GM12801 (cell line): Measurements from ENCODE around the gene RFX7.

Source experiments
- TF ChIP-seq, protein P1 (sequence below): IDR thresholded peaks from one replicate; pipeline ENCODE4 v1.5.1; 2011; ENCODE audit warnings: control low read depth; ENCODE audit not compliant: insufficient read length; ENCODE audit errors: extremely low read depth

RFX7 gene

DNA sequence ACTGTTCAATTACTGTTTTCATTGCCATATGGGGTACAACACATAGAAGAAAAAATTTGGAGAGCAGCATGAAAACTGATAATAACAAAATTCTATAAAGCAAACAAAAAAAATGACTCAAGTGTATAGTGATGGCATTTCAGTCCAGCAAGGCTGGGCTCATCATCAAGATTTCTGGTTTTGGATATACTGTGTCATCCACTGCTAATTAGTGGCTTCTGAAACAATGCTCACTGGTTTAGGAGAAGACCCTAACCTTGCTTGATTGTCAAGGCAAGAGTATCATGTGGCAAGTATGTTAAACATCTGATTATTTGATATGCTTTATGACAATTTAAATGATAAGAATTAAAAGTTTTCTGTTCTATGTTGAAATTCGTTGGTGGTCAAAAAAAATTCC lies 96.9 kb downstream of the RFX7 start:
- TF ChIP-seq, protein P1, sequence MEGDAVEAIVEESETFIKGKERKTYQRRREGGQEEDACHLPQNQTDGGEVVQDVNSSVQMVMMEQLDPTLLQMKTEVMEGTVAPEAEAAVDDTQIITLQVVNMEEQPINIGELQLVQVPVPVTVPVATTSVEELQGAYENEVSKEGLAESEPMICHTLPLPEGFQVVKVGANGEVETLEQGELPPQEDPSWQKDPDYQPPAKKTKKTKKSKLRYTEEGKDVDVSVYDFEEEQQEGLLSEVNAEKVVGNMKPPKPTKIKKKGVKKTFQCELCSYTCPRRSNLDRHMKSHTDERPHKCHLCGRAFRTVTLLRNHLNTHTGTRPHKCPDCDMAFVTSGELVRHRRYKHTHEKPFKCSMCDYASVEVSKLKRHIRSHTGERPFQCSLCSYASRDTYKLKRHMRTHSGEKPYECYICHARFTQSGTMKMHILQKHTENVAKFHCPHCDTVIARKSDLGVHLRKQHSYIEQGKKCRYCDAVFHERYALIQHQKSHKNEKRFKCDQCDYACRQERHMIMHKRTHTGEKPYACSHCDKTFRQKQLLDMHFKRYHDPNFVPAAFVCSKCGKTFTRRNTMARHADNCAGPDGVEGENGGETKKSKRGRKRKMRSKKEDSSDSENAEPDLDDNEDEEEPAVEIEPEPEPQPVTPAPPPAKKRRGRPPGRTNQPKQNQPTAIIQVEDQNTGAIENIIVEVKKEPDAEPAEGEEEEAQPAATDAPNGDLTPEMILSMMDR: no peak

DNA sequence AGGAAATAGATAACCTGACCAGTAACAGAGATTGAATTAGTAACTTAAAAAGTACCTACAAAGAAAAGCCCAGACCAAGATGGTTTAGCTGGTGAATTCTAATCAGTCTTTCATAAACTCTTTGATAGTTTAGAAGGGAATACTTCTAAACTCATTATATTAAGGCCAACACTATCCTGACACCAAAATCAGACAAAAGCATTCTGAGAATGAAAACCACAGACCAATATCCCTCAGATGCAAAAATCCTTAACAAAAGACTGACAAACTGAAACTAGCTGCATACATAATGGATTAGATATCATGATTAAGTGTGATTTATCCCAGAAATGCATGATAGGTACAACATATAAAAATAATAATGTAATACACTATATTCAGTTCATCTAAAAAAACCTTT lies 115.6 kb downstream of the RFX7 start:
- TF ChIP-seq, protein P1: no peak

DNA sequence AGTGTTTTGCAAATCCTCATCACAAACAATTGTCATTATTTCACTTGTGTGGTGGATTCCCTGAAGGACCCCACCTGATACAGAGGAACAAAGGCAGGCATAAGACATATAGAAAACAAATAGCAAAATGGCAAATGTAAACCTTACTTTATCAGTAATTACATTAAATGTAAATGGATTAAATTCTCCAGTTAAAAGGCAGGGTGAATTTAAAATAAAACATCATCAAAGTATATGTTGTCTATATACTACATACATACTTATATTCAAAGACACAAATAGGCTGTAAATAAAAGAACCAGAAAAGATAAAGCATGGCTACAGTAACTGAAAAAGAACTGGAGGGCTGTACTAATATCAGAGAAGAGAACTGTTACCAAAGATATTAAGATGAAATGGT lies 117.3 kb downstream of the RFX7 start:
- TF ChIP-seq, protein P1: no peak

DNA sequence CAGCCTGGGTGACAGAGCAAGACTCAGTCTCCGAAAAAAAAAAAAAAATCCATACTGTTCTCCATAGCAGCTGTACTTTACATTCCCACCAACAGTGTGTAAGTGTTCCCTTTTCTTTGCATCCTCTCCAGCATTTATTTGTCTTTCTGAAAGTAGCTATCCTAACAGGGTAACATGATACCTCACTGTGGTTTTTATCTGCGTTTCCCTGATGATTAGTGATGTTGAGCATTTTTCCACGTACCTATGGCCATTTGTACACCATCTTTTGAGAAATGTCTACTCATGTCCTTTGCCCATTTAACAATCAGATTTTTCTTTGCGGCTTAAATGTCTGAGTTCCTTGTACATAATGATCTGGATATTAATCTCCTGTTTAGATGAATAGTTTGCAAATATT lies 119.3 kb downstream of the RFX7 start:
- TF ChIP-seq, protein P1: no peak

DNA sequence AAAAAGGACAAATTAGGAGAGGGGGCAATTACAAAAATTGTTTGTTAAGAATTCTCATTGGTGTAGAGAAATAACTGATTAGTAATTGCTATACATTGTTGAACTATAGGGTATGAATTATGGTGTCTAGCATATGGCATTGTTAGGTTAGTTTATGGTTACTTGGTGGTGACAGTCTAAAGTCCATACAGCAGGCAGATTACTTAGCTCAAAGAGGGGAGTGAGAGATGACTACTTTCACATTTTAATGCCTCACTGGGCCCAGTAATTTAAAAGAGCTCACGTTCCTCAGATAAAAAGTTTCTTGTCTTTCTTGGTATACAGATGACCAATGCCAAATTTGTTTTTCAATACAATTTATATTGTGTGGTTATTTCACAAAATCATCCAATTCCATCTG lies 137.8 kb downstream of the RFX7 start:
- TF ChIP-seq, protein P1: no peak

DNA sequence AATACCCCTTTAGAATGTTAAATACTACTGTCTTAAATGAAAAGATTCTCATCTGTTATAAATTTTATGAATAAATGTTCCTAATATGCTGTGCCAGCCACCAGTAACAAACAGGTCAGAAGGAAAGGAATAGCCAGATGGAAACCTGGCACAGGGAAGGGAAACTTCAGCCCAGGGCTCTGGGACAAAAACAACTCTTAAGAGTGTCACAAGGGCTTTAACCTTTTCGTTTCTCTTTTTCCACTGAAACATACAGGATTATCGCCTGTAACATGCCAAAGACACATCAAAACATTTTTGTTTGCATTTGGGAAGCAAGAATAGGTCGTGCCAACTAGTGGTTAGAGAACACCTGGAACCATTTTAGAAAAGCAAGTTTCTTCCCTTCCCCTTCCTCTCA lies 141.2 kb downstream of the RFX7 start:
- TF ChIP-seq, protein P1: no peak

DNA sequence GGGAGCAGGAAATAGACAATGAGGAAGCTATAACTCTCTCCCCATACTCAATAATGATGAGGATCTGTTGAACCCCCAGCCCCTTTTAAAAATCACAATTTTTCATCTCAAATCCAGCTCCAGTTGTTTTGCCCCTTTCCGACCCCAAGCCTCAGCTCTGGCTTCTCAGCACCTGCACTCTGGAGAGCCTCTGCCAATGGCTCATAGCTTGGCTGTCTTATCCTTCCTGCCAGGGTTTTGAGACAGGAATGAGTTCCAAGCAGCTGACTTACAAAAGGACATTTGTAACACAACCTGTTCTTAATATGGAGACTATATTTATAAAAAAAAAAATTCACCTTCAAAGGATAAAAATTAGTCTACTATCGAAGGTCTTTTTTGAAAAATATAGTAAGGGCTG lies 144.4 kb downstream of the RFX7 start:
- TF ChIP-seq, protein P1: no peak

DNA sequence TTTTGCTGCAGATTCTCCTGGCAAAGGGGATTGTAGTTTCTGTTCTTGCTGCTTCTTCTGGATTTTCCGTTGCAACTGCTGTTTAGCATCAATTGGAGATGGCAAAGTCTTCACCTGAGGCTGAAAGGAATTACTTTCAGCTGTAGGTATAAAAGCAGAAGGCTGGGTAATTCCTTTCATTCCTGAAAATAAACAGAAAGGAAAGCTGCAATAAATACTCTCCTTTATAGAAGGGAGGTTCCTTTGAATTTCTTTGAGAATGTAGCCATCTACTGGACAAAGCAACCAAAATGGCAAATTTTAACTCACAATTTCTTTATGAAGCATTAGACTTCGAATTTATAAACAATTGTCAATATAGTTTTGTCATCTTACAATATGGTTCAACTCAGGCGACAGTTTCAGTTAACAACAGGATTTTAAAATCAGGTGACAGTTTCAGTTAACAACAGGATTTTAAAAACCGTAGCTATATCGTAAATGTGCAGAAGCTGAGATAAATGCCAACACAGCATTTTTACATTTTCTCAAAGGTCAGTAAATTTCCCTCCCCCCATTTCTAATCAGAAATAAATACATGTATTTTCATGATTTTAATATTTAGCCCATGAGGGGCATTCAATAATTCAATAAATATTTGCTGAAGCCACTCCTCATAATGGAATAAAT lies 145.3 kb downstream of the RFX7 start:
- TF ChIP-seq, protein P1: no peak
